PC-3 (cell line): ENCODE data around the gene METTL8. TPM values are rescaled to one million over a fixed set of nuclear protein-coding genes. Genes with fewer than 3 reads are reported as not detected.
A peak's percentile ranks its signal among the peaks of the same experiment; 100 is the strongest.

Source experiments
- ATAC-seq: fragments of 200-7000 bp; cut with Tn5 transposase; 2 replicates; pipeline ENCODE4 v1.9.1; 2020; ENCODE audit warnings: mild to moderate bottlenecking, moderate library complexity
- Bru-seq: library from RNA; stranded (reverse); fragments of 400-500 nt; gene quantifications from one replicate; lab custom pipeline; 2021; lab: Mats Ljungman, UMichigan
- BruChase-seq, 2 experiments: library from RNA; stranded (reverse); fragments of 400-500 nt; gene quantifications; one replicate each; lab custom pipeline; 2021; lab: Mats Ljungman, UMichigan
- BruUV-seq: library from RNA; stranded (reverse); fragments of 400-500 nt; replicated peaks from 2 replicates; lab custom pipeline; 2021; lab: Mats Ljungman, UMichigan
- CTCF ChIA-PET: fragments of 300-600 bp; sonication (Branson Sonifier 250); formaldehyde crosslinking; loops from one replicate; lab custom pipeline; 2022; ENCODE audit warnings: antibody characterized with exemption; lab: Charles Lee
- POLR2A ChIA-PET: fragments of 300-600 bp; sonication (Branson Sonifier 250); formaldehyde crosslinking; loops from one replicate; lab custom pipeline; 2022; ENCODE audit warnings: antibody characterized with exemption; ENCODE audit not compliant: unreplicated experiment; lab: Charles Lee
- DNase-seq: peaks from one replicate; pipeline ENCODE4 v3.0.0-alpha.2; 2015
- H2AFZ ChIP-seq: fragments of 300-600 bp; sonication (generic); 2 replicates; pipeline ENCODE4 v1.6.0; 2016; ENCODE audit warnings: antibody characterized with exemption, low read length
- H3F3A ChIP-seq: fragments of 300-600 bp; sonication (generic); one replicate; pipeline ENCODE4 v1.6.0; 2017; ENCODE audit warnings: antibody characterized with exemption, low read length, control low read depth, mild to moderate bottlenecking; ENCODE audit not compliant: unreplicated experiment
- H3K27ac ChIP-seq: fragments of 300-600 bp; sonication (generic); 2 replicates; pipeline ENCODE4 v1.5.1; 2016; ENCODE audit warnings: mild to moderate bottlenecking, low read length
- H3K27me3 ChIP-seq: fragments of 300-600 bp; sonication (generic); 2 replicates; pipeline ENCODE4 v1.6.1; 2016; ENCODE audit warnings: low read length, mixed read lengths
- H3K36me3 ChIP-seq: fragments of 300-600 bp; sonication (generic); 2 replicates; pipeline ENCODE4 v1.6.1; 2016; ENCODE audit warnings: low read depth, mixed run types, low read length, mixed read lengths
- H3K4me1 ChIP-seq: fragments of 300-600 bp; sonication (generic); 2 replicates; pipeline ENCODE4 v1.5.1; 2016; ENCODE audit warnings: low read length; ENCODE audit not compliant: insufficient read depth
- H3K4me2 ChIP-seq: fragments of 300-600 bp; sonication (generic); 2 replicates; pipeline ENCODE4 v1.6.0; 2016; ENCODE audit warnings: low read length
- H3K4me3 ChIP-seq: fragments of 300-600 bp; sonication (generic); 2 replicates; pipeline ENCODE4 v1.5.1; 2016; ENCODE audit warnings: mild to moderate bottlenecking, low read length, mixed read lengths
- H3K79me2 ChIP-seq: fragments of 300-600 bp; sonication (generic); 2 replicates; pipeline ENCODE4 v1.6.1; 2017; ENCODE audit warnings: low read length, mixed read lengths
- H3K9ac ChIP-seq: fragments of 300-600 bp; sonication (generic); 2 replicates; pipeline ENCODE4 v1.6.0; 2016; ENCODE audit warnings: mild to moderate bottlenecking, low read length
- H3K9me2 ChIP-seq: fragments of 300-600 bp; sonication (generic); replicated peaks from 2 replicates; pipeline ENCODE4 v1.6.1; 2016; ENCODE audit warnings: mixed run types, low read length, mixed read lengths
- H3K9me3 ChIP-seq: fragments of 300-600 bp; sonication (generic); 2 replicates; pipeline ENCODE4 v1.6.1; 2016; ENCODE audit warnings: low read length, mixed read lengths
- H4K20me1 ChIP-seq: fragments of 300-600 bp; sonication (generic); 2 replicates; pipeline ENCODE4 v1.6.1; 2016; ENCODE audit warnings: low read length, mixed read lengths
- EZH2 ChIP-seq: fragments of 300-600 bp; sonication (generic); IDR thresholded peaks from one replicate; pipeline ENCODE4 v1.6.1; 2017; ENCODE audit warnings: antibody characterized with exemption, mild to moderate bottlenecking, low read length; ENCODE audit not compliant: unreplicated experiment
- EZH2phosphoT487 ChIP-seq: fragments of 300-600 bp; sonication (generic); IDR thresholded peaks from 2 replicates; pipeline ENCODE4 v1.6.1; 2018; ENCODE audit warnings: mild to moderate bottlenecking, antibody characterized with exemption, low read length, borderline replicate concordance
- intact Hi-C: fragments of 100-400 bp; cut with micrococcal nuclease; formaldehyde crosslinking; loops from 2 replicates; pipeline ENCODE4 v1.9.0; 2023
- long read RNA-seq: library from polyadenylated mRNA; unstranded; transcript quantifications from one replicate; pipeline ENCODE4 v2.0.0, GENCODE V29; 2021; ENCODE audit not compliant: unreplicated experiment
- total RNA-seq: library from RNA; depleted of rRNA; stranded (reverse); fragments of >200 nt; gene quantifications from 2 replicates; pipeline ENCODE4 v1.2.3, GENCODE V29; 2014; rRNA removed
- TF ChIP-seq, protein P1 (sequence below): fragments of 300-600 bp; sonication (generic); conservative IDR thresholded peaks from 2 replicates; pipeline ENCODE4 v1.5.1; 2017; ENCODE audit warnings: antibody characterized with exemption, low read depth, mild to moderate bottlenecking, low read length

Gene METTL8, protein sequence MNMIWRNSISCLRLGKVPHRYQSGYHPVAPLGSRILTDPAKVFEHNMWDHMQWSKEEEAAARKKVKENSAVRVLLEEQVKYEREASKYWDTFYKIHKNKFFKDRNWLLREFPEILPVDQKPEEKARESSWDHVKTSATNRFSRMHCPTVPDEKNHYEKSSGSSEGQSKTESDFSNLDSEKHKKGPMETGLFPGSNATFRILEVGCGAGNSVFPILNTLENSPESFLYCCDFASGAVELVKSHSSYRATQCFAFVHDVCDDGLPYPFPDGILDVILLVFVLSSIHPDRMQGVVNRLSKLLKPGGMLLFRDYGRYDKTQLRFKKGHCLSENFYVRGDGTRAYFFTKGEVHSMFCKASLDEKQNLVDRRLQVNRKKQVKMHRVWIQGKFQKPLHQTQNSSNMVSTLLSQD
- total RNA-seq (8.1 and 10.8 TPM in 2 replicates), Bru-seq, nascent RNA (percentile 73 among the genes with signal in this experiment), BruChase-seq, experiment 1, labeled RNA remaining after a 6-hour chase (percentile 66 among the genes with signal in this experiment), BruChase-seq, experiment 2, labeled RNA remaining after a 2-hour chase (percentile 65 among the genes with signal in this experiment)
- long read RNA-seq, full-length matches to known transcripts = 5 of 24 reads
- long read RNA-seq, partial matches to known transcripts = 0 of 24 reads
- long read RNA-seq, other reads (novel, unspliced or antisense) = 19 of 24 reads

DNA sequence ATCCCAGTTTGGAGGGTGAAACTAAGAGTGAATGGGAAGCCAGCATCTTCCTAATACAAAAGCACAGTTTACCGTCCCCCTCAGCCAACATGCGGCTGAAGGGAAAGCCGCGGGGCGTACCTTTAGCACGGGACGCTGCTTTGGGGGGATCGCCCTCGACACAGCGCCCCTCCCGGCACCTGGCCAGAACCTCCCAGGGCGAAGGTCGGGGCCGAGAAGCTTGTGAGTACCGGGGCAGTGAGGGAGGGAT is at the start of gene METTL8:
Gene METTL8, minus strand, starts transcription at position 228 of the 250 bp plus-strand sequence. CDS start 41,805 bp downstream, outside the sequence.
- H3K79me2 ChIP-seq = peaks cover 66% of the 10 kb centered on the region
- POLR2A ChIA-PET = interaction anchor here (0.5 to 0.6 kb wide), 2 partner anchors 280 to 403 kb away, joined by 3 to 9 read pairs; no protein-coding TSS in a partner anchor
- DNase-seq = no peak

DNA sequence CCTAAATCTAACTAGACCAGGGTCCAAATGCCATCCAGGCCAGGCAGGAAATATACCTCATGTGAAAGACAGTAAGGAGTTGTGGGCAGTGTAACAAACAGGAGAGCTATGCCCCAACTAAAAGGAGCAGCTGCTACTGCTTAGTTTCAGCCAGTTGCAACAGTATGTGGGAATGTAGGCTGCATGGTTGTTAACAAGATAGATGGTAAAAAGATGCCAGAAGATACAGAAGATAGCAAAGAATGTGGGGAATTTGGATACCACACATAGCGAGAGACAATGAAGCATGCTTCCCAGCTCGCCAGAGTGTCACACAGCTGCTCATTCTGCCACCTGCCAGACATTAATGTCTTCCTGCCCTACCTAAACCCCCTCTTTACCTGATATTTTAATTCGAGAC is 49.1 kb upstream of the METTL8 start:
- TF ChIP-seq, protein P1, sequence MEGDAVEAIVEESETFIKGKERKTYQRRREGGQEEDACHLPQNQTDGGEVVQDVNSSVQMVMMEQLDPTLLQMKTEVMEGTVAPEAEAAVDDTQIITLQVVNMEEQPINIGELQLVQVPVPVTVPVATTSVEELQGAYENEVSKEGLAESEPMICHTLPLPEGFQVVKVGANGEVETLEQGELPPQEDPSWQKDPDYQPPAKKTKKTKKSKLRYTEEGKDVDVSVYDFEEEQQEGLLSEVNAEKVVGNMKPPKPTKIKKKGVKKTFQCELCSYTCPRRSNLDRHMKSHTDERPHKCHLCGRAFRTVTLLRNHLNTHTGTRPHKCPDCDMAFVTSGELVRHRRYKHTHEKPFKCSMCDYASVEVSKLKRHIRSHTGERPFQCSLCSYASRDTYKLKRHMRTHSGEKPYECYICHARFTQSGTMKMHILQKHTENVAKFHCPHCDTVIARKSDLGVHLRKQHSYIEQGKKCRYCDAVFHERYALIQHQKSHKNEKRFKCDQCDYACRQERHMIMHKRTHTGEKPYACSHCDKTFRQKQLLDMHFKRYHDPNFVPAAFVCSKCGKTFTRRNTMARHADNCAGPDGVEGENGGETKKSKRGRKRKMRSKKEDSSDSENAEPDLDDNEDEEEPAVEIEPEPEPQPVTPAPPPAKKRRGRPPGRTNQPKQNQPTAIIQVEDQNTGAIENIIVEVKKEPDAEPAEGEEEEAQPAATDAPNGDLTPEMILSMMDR = no peak
- TF ChIP-seq EZH2 (no peak), EZH2phosphoT487 (no peak)
- Histone ChIP-seq H3K9me2 (no peaks in the 10 kb centered on the region), H3K4me2 (no peak overlapping the region), H3K9ac (no peak overlapping the region), H3K4me1 (peaks cover 13% of the 10 kb centered on the region; the same call in 1 of the 2 replicates), H3K27ac (no peak overlapping the region), H3K4me3 (no peak overlapping the region), H2AFZ (no peak overlapping the region), H3K27me3 (no peaks in the 10 kb centered on the region), H3F3A (no peaks in the 10 kb centered on the region), H3K36me3 (peaks cover 5% of the 10 kb centered on the region; the same call in 1 of the 2 replicates), H3K9me3 (no peaks in the 10 kb centered on the region), H4K20me1 (no peaks in the 10 kb centered on the region), H3K79me2 (no peaks in the 10 kb centered on the region)
- no TSS peak for BruUV-seq
- POLR2A ChIA-PET = no interaction called here
- intact Hi-C loops = no loop called here
- CTCF ChIA-PET = no interaction called here
- ATAC-seq (no peak), DNase-seq (no peak)

More for the DNA sequence above, at the start of gene METTL8:
- CTCF ChIA-PET = interaction anchor here (0.6 kb wide), 1 partner anchor 13 kb away, joined by 3 read pairs; no protein-coding TSS in a partner anchor
- Histone ChIP-seq H3K9me3 (peaks cover 6% of the 10 kb centered on the region), H3K4me2 (peak within 1 kb of the TSS; percentile 89), H3K4me3 (peak within 1 kb of the TSS; percentile 90), H3K4me1 (peaks cover 19% of the 10 kb centered on the region), H3K36me3 (peaks cover 23% of the 10 kb centered on the region), H3F3A (no peaks in the 10 kb centered on the region), H2AFZ (peak within 1 kb of the TSS; percentile 86), H3K9ac (peak within 1 kb of the TSS; percentile 95), H4K20me1 (no peaks in the 10 kb centered on the region), H3K9me2 (no peaks in the 10 kb centered on the region), H3K27me3 (no peaks in the 10 kb centered on the region), H3K27ac (peak within 1 kb of the TSS; percentile 90)
- no TSS peak for BruUV-seq
- no peak for TF ChIP-seq EZH2
- TF ChIP-seq, protein P1 = peak; percentile 36; the same call in 1 of the 2 replicates
- TF ChIP-seq EZH2phosphoT487 = no peak
- ATAC-seq = no peak; the same call in 1 of the 2 replicates
- intact Hi-C loops = loop anchor here (1.0 to 5.0 kb wide), 2 partner anchors 162 to 461 kb away; no protein-coding TSS in a partner anchor
